H1 (cell line): ENCODE measurements around the gene PDX1. TPM values are rescaled to one million over a fixed set of nuclear protein-coding genes. Genes with fewer than 3 reads are reported as not detected.

Experiments used
- CTCF ChIA-PET: fragments of 300-600 bp; sonication (Branson Sonifier 250); formaldehyde crosslinking; loops from one replicate; lab custom pipeline; 2021; ENCODE audit not compliant: partially characterized antibody; lab: Charles Lee
- POLR2A ChIA-PET: fragments of 300-600 bp; sonication (Branson Sonifier 250); formaldehyde crosslinking; loops from one replicate; lab custom pipeline; 2021; ENCODE audit warnings: inconsistent platforms; ENCODE audit not compliant: partially characterized antibody; lab: Charles Lee
- DNase-seq, 2 experiments: peaks; one replicate each; pipeline versions ENCODE4 v3.0.0 to v3.0.0-alpha.2; 2010 to 2022; ENCODE audit warnings: low spot score in 2 of 2, low read depth in 1 of 2, mixed read lengths in 1 of 2
- FAIRE-seq: peaks from 2 replicates; lab custom pipeline; 2011; peaks lifted over from hg19 to GRCh38; lab: Jason Lieb, UNC
- H2AFZ ChIP-seq: 2 replicates; pipeline ENCODE4 v1.8.1; 2012; ENCODE audit warnings: low read length, inconsistent platforms
- H2AK5ac ChIP-seq: 2 replicates; pipeline ENCODE4 v1.6.1; 2013; ENCODE audit warnings: low read depth, low read length
- H2BK120ac ChIP-seq: replicated peaks from 2 replicates; pipeline ENCODE3; 2013; ENCODE audit warnings: low read depth, low read length, inconsistent platforms
- H2BK12ac ChIP-seq: 2 replicates; pipeline ENCODE4 v1.6.1; 2013; ENCODE audit warnings: low read depth, low read length
- H2BK15ac ChIP-seq: 2 replicates; pipeline ENCODE4 v1.6.1; 2013; ENCODE audit warnings: low read length
- H2BK20ac ChIP-seq: 2 replicates; pipeline ENCODE4 v1.6.1; 2013; ENCODE audit warnings: low read length
- H2BK5ac ChIP-seq: 2 replicates; pipeline ENCODE4 v1.6.1; 2013; ENCODE audit warnings: low read depth, low read length
- H3K14ac ChIP-seq: 2 replicates; pipeline ENCODE4 v1.6.1; 2013; ENCODE audit warnings: inconsistent platforms; ENCODE audit not compliant: insufficient read length
- H3K18ac ChIP-seq: 2 replicates; pipeline ENCODE4 v1.6.1; 2013; ENCODE audit warnings: low read length; ENCODE audit errors: extremely low read depth
- H3K23ac ChIP-seq: 2 replicates; pipeline ENCODE4 v1.6.1; 2013; ENCODE audit warnings: inconsistent platforms; ENCODE audit not compliant: insufficient read length
- H3K23me2 ChIP-seq: 2 replicates; pipeline ENCODE4 v1.6.1; 2013; ENCODE audit warnings: low read depth, low read length
- H3K27ac ChIP-seq: 2 replicates; pipeline ENCODE4 v1.6.1; 2011; ENCODE audit warnings: low read depth, low read length, inconsistent platforms
- H3K27me3 ChIP-seq, 4 experiments: replicated peaks in 1 of 4; 1 replicate in 1 of 4; 2 replicates in 3 of 4; pipeline versions ENCODE4 v1.6.1 to v1.8.1; 2011 to 2013; ENCODE audit warnings: low read length in 3 of 4, mild to moderate bottlenecking in 3 of 4, inconsistent platforms in 2 of 4, mixed read lengths in 2 of 4, moderate library complexity in 1 of 4; ENCODE audit not compliant: control insufficient read depth in 3 of 4, insufficient read depth in 3 of 4; ENCODE audit errors: extremely low read depth in 1 of 4
- H3K36me3 ChIP-seq, 4 experiments: 2 replicates each; pipeline versions ENCODE4 v1.6.1 to v1.8.1; 2011 to 2013; ENCODE audit warnings: mild to moderate bottlenecking in 4 of 4, low read length in 3 of 4, moderate library complexity in 2 of 4, control low read depth in 1 of 4, inconsistent platforms in 1 of 4; ENCODE audit not compliant: insufficient read depth in 4 of 4, control insufficient read depth in 2 of 4
- H3K4ac ChIP-seq: replicated peaks from 2 replicates; pipeline ENCODE3; 2013; ENCODE audit warnings: low read length, low read depth, mixed read lengths, inconsistent platforms; ENCODE audit not compliant: insufficient read length
- H3K4me1 ChIP-seq, 4 experiments: replicated peaks in 1 of 4; 1 replicate in 1 of 4; 2 replicates in 3 of 4; pipeline versions ENCODE4 v1.6.1 to v1.8.1; 2011 to 2013; ENCODE audit warnings: low read length in 3 of 4, inconsistent platforms in 2 of 4, mixed read lengths in 1 of 4; ENCODE audit not compliant: insufficient read depth in 4 of 4, control insufficient read depth in 3 of 4
- H3K4me2 ChIP-seq, 2 experiments: 2 replicates each; pipeline versions ENCODE4 v1.6.1 to v1.8.1; 2011 to 2013; ENCODE audit warnings: low read depth in 2 of 2, low read length in 2 of 2, control low read depth in 1 of 2, inconsistent platforms in 1 of 2, mild to moderate bottlenecking in 1 of 2; ENCODE audit not compliant: insufficient read depth in 1 of 2
- H3K4me3 ChIP-seq, 4 experiments: fragments of 200-600, 300-600 bp in 1 of 4; sonication (generic), shearing (Covaris generic), sonication (Bioruptor Twin) in 1 of 4; 2 replicates each; pipeline versions ENCODE4 v1.5.1 to v1.8.1; 2011 to 2016; ENCODE audit warnings: low read length in 4 of 4, low read depth in 3 of 4, control low read depth in 2 of 4, inconsistent platforms in 2 of 4, mild to moderate bottlenecking in 2 of 4, mixed read lengths in 1 of 4, moderate library complexity in 1 of 4; ENCODE audit not compliant: insufficient read depth in 2 of 4; ENCODE audit errors: extremely low read depth in 1 of 4
- H3K56ac ChIP-seq: replicated peaks from 2 replicates; pipeline ENCODE3; 2013; ENCODE audit warnings: low read depth, mild to moderate bottlenecking, mixed read lengths, low read length, inconsistent platforms; ENCODE audit not compliant: insufficient read length
- H3K79me1 ChIP-seq: 2 replicates; pipeline ENCODE4 v1.6.1; 2013; ENCODE audit warnings: low read depth, low read length, control low read depth
- H3K79me2 ChIP-seq, 2 experiments: 2 replicates each; pipeline versions ENCODE4 v1.6.1 to v1.8.1; 2012 to 2013; ENCODE audit warnings: low read length in 2 of 2, mild to moderate bottlenecking in 2 of 2, inconsistent platforms in 1 of 2; ENCODE audit not compliant: insufficient read depth in 2 of 2, control insufficient read depth in 1 of 2
- H3K9ac ChIP-seq, 4 experiments: replicated peaks in 1 of 4; 1 replicate in 1 of 4; 2 replicates in 3 of 4; pipeline versions ENCODE4 v1.6.1 to v1.8.1; 2011 to 2013; ENCODE audit warnings: low read depth in 3 of 4, low read length in 3 of 4, control low read depth in 2 of 4, mild to moderate bottlenecking in 2 of 4, moderate library complexity in 2 of 4, inconsistent platforms in 1 of 4; ENCODE audit errors: extremely low read depth in 1 of 4
- H3K9me3 ChIP-seq, 2 experiments: 2 replicates each; pipeline versions ENCODE4 v1.6.1 to v1.8.1; 2012 to 2013; ENCODE audit warnings: mild to moderate bottlenecking in 2 of 2, moderate library complexity in 2 of 2, control low read depth in 1 of 2, inconsistent platforms in 1 of 2, low read depth in 1 of 2, low read length in 1 of 2, mixed read lengths in 1 of 2; ENCODE audit not compliant: insufficient read depth in 2 of 2
- H4K20me1 ChIP-seq, 2 experiments: replicated peaks in 1 of 2; 2 replicates each; pipeline versions ENCODE3 to v1.8.1; 2011 to 2013; ENCODE audit warnings: inconsistent platforms in 2 of 2, low read length in 2 of 2, mild to moderate bottlenecking in 1 of 2; ENCODE audit not compliant: insufficient read depth in 2 of 2, control insufficient read depth in 1 of 2
- H4K5ac ChIP-seq: 2 replicates; pipeline ENCODE4 v1.6.1; 2013; ENCODE audit warnings: low read length, low read depth, mixed read lengths, inconsistent platforms; ENCODE audit not compliant: insufficient read length
- H4K8ac ChIP-seq: 2 replicates; pipeline ENCODE4 v1.8.0; 2013; ENCODE audit warnings: mild to moderate bottlenecking, moderate library complexity, low read length, inconsistent platforms; ENCODE audit not compliant: insufficient read depth; ENCODE audit errors: extremely low read depth
- H4K91ac ChIP-seq: replicated peaks from 2 replicates; pipeline ENCODE3; 2013; ENCODE audit warnings: low read length, mixed read lengths, inconsistent platforms; ENCODE audit not compliant: insufficient read length
- BCL11A ChIP-seq, 2 experiments: IDR thresholded peaks; one replicate each; pipeline ENCODE4 v1.6.1; 2011; ENCODE audit warnings: low read depth in 2 of 2, low read length in 2 of 2, mild to moderate bottlenecking in 2 of 2
- EP300 ChIP-seq, 2 experiments: IDR thresholded peaks; 1 replicate in 1 of 2; 2 replicates in 1 of 2; pipeline ENCODE4 v1.6.1; 2011 to 2012; ENCODE audit warnings: low read depth in 2 of 2, low read length in 2 of 2, mild to moderate bottlenecking in 2 of 2, borderline replicate concordance in 1 of 2, inconsistent platforms in 1 of 2, moderate library complexity in 1 of 2
- EZH2 ChIP-seq: fragments of 200-600 bp; sonication (generic); IDR thresholded peaks from 2 replicates; pipeline ENCODE4 v1.7.1; 2012; ENCODE audit warnings: low read depth, mild to moderate bottlenecking, moderate library complexity, low read length, inconsistent platforms; ENCODE audit not compliant: severe bottlenecking
- GABPA ChIP-seq: IDR thresholded peaks from 2 replicates; pipeline ENCODE4 v1.6.1; 2011; ENCODE audit warnings: mild to moderate bottlenecking, low read length, moderate library complexity, borderline replicate concordance; ENCODE audit not compliant: insufficient read depth
- KDM4A ChIP-seq: IDR thresholded peaks from one replicate; pipeline ENCODE4 v1.7.1; 2012; ENCODE audit warnings: low read depth, mild to moderate bottlenecking, moderate library complexity, low read length, inconsistent platforms; ENCODE audit not compliant: severe bottlenecking
- MAFK ChIP-seq: IDR thresholded peaks from 2 replicates; pipeline ENCODE4 v1.6.1; 2012; ENCODE audit warnings: low read depth, mild to moderate bottlenecking, improper control_type of control experiment, low read length
- RBBP5 ChIP-seq: IDR thresholded peaks from 2 replicates; pipeline ENCODE4 v1.7.1; 2012; ENCODE audit warnings: low read depth, mild to moderate bottlenecking, inconsistent platforms, low read length, moderate library complexity, borderline replicate concordance
- SP4 ChIP-seq: IDR thresholded peaks from 2 replicates; pipeline ENCODE4 v1.6.1; 2012; ENCODE audit warnings: low read length, inconsistent platforms
- SUZ12 ChIP-seq: fragments of 200-600 bp; sonication (generic); IDR thresholded peaks from 2 replicates; pipeline ENCODE4 v1.6.1; 2012; ENCODE audit warnings: mild to moderate bottlenecking, inconsistent platforms, low read length, moderate library complexity, mixed read lengths
- YY1 ChIP-seq: IDR thresholded peaks from 2 replicates; pipeline ENCODE4 v1.6.1; 2011; ENCODE audit warnings: low read depth, mild to moderate bottlenecking, low read length
- WGBS, 2 experiments: shearing (Covaris generic) in 1 of 2; methylation state at CpG; one replicate each; pipeline versions ENCODE4 v1.1.6 to v1.1.7; 2013 to 2015; ENCODE audit warnings: low lambda C conversion rate in 2 of 2, mixed read lengths in 2 of 2, inconsistent platforms in 1 of 2, low coverage in 1 of 2, missing lambda C conversion rate in 1 of 2; ENCODE audit not compliant: insufficient replicate concordance in 2 of 2, insufficient coverage in 1 of 2, insufficient read length in 1 of 2; ENCODE audit errors: extremely low coverage in 1 of 2, missing lambda C conversion rate in 1 of 2; 5-methylcytosine and 5-hydroxymethylcytosine counted together
- polyA plus RNA-seq, 7 experiments: library from polyadenylated mRNA; depleted of rRNA in 3 of 7; stranded (reverse) in 5 of 7; unstranded in 2 of 7; fragments of >200 nt in 5 of 7; fragments of 200-250 nt in 2 of 7; gene quantifications; 1 replicate in 5 of 7; 2 replicates in 1 of 7; 4 replicates in 1 of 7; pipeline versions ENCODE4 v1.2.1 to v1.2.3, GENCODE V29; 2011 to 2013; ENCODE audit warnings: missing spikeins in 2 of 7, mixed read lengths in 2 of 7
- total RNA-seq: library from RNA; stranded (reverse); fragmentation: NEBNext Ultra II Directional; extraction: Animal tissue kit (Norgen Biotek cat#: 25700); gene quantifications from 2 replicates; pipeline ENCODE4 v1.2.1, GENCODE V29; 2021

The PDX1 gene
- total and polyA plus RNA-seq, 2 of the 8 experiments (the other 6 are each of a cell fraction or from before 2014, with no cell fraction given): not detected

DNA sequence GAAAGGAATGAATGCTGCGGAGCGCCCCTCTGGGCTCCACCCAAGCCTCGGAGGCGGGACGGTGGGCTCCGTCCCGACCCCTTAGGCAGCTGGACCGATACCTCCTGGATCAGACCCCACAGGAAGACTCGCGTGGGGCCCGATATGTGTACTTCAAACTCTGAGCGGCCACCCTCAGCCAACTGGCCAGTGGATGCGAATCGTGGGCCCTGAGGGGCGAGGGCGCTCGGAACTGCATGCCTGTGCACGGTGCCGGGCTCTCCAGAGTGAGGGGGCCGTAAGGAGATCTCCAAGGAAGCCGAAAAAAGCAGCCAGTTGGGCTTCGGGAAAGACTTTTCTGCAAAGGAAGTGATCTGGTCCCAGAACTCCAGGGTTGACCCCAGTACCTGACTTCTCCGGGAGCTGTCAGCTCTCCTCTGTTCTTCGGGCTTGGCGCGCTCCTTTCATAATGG lies 8.6 kb downstream of the PDX1 start:
- Histone ChIP-seq H3K79me2 (no peaks in the 10 kb centered on the region), H4K5ac (no peak overlapping the region)
- TF ChIP-seq RBBP5 (no peak), BCL11A (IDR thresholded peaks at IDR 0.05; ENCODE audit: low read depth in 2 of 2, low read length in 2 of 2) (no peak), SUZ12 (peak; percentile 89; the same call in 1 of the 2 replicates), YY1 (no peak), MAFK (no peak), KDM4A (no peak), EZH2 (peak; percentile 73), EP300 (IDR thresholded peaks at IDR 0.05; ENCODE audit: borderline replicate concordance in 1 of 2, low read depth in 2 of 2, low read length in 2 of 2) (no peak), GABPA (no peak), SP4 (no peak)
- TF ChIP-seq, all 59 proteins: peak for 2
- Histone ChIP-seq H3K9ac (no peak overlapping the region), H3K23me2 (no peaks in the 10 kb centered on the region), H3K56ac (no peak overlapping the region), H3K27ac (no peak overlapping the region), H4K20me1 (peaks cover 19 to 40% of the 10 kb centered on the region in 2 experiments), H4K8ac (no peak overlapping the region), H3K18ac (no peak overlapping the region), H3K79me1 (no peaks in the 10 kb centered on the region), H4K91ac (no peak overlapping the region), H3K4me1 (peaks cover 0 to 13% (median 9%) of the 10 kb centered on the region in 4 experiments; a peak in 4 of 7 replicates), H3K4me2 (peak overlapping the region; percentile 30 to 60; a peak in 2 of 4 replicates), H3K4ac (no peak overlapping the region), H2BK5ac (no peak overlapping the region), H2BK20ac (no peak overlapping the region), H2AFZ (no peak overlapping the region), H2BK12ac (peak overlapping the region; percentile 6; the same call in 1 of the 2 replicates), H2BK15ac (no peak overlapping the region), H2BK120ac (no peak overlapping the region), H3K27me3 (peaks cover 83 to 100% (median 94%) of the 10 kb centered on the region in 4 experiments), H2AK5ac (no peak overlapping the region), H3K14ac (no peak overlapping the region), H3K9me3 (no peaks in the 10 kb centered on the region), H3K4me3 (no peak overlapping the region), H3K36me3 (peaks cover 0 to 10% (median 0%) of the 10 kb centered on the region in 4 experiments; a peak in 1 of 8 replicates), H3K23ac (no peak overlapping the region)
- DNase-seq (peak in 1 of 2 experiments; percentile 63), FAIRE-seq (no peak)
- WGBS, 2 experiments: 14% methylated on average over 26 of the region's 26 CpGs; no CpG with 5 or more reads in 1 of the 2 experiments
- ChIA-PET CTCF (interaction anchor here (1.0 to 3.9 kb wide), 7 partner anchors 25 to 133 kb away, joined by 3 to 22 read pairs (median 6); no protein-coding TSS in a partner anchor), POLR2A (interaction anchor here (0.6 kb wide), 1 partner anchor 68 kb away, joined by 3 read pairs; no protein-coding TSS in a partner anchor)
